ENCODE results near the gene SLC25A13.

DNA sequence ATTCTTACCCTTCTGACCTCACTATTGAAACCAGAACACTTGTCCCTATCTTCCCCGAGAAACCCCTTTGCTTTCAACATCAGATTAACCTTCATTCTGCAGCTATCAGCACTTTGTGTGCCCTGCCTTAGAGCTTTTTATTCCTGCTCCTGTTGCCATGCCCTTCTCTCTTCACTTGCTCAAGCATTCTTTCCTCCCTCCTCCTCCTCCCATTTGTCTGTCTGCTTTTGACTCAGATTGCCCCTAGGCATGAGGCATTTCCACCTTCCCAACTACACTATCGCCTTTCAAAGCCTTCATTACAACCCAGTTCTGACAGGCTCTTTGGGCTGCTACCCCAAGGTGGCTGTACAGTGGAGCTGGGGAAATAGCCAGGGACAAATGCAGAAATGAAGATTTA lies 143.3 kb downstream of the SLC25A13 start:
- no peak for TF ChIP-seq SUZ12 (IDR thresholded peaks at IDR 0.05; ENCODE audit: low read depth, low read length)
- TF ChIP-seq BCL3 (CRISPR knock-in tag; IDR thresholded peaks at IDR 0.05), result no peak
- TF ChIP-seq FOSL2 (CRISPR knock-in tag; IDR thresholded peaks at IDR 0.05), result no peak
- TF ChIP-seq NFATC3 (CRISPR knock-in tag; IDR thresholded peaks at IDR 0.05), result no peak
- no peak for TF ChIP-seq PBX3 (CRISPR knock-in tag; IDR thresholded peaks at IDR 0.05; ENCODE audit: borderline replicate concordance)
